ENCODE results near the gene NTPCR.

DNA sequence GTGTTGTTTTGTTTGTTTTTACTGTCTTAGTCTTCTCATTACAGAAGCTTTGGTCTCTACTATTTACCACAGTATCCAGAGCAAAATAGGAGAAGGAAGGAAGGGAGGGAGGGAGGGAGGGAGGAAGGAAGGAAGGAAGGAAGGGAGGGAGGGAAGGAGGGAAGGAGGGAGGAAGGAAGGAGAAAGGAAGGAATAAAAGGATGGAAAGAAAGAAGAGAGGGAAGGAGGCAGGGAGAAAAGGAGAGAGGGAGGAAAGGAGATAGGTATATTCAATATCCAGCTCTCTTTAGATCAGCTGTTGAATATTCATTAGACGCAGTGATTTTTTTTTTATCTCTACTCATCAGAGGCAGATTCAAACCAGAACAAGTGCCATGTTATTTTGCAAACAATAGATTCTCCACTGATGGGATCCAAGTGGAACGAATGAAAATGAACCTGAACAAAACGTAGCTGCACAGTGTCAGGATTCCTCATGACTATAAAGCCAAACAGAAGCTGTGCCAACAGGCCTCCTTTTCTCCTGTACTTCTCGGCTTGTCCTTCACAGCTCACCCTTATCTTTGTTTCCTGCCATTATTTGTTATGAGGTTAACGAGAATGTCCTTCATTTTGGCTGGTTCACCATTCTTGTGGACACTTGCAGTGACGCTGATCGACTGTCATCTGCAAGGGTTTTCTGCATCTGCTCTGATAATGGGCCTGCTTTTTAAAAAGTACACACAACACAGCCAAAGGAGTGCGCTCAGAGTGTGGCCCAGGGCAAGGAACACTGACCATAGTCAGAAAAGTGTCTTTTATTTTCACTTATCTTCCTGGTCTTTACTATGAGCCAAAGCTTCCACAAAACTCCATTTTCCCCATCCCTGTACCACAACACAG is 7.8 kb upstream of the NTPCR start:
- TF ChIP-seq, protein P1, sequence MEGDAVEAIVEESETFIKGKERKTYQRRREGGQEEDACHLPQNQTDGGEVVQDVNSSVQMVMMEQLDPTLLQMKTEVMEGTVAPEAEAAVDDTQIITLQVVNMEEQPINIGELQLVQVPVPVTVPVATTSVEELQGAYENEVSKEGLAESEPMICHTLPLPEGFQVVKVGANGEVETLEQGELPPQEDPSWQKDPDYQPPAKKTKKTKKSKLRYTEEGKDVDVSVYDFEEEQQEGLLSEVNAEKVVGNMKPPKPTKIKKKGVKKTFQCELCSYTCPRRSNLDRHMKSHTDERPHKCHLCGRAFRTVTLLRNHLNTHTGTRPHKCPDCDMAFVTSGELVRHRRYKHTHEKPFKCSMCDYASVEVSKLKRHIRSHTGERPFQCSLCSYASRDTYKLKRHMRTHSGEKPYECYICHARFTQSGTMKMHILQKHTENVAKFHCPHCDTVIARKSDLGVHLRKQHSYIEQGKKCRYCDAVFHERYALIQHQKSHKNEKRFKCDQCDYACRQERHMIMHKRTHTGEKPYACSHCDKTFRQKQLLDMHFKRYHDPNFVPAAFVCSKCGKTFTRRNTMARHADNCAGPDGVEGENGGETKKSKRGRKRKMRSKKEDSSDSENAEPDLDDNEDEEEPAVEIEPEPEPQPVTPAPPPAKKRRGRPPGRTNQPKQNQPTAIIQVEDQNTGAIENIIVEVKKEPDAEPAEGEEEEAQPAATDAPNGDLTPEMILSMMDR (IDR thresholded peaks at IDR 0.05), result no peak
- no peak for TF ChIP-seq POLR2A (IDR thresholded peaks at IDR 0.05)

All from prostate gland (tissue), 2 donors.